SJSA1 (cell line): ENCODE measurements around the gene SLC37A1. TPM values are rescaled to one million over a fixed set of nuclear protein-coding genes. Genes with fewer than 3 reads are reported as not detected.
"Not testable (repeated sequence)": the region's sequence is repeated elsewhere in the genome, so short reads cannot be mapped to it uniquely, and the experiment has no call there.

ENCODE experiments used
- DNase-seq, 2 experiments: peaks; one replicate each; pipeline ENCODE4 v3.0.0-alpha.2; 2015 to 2020; ENCODE audit warnings: low spot score in 2 of 2, low read depth in 1 of 2
- H3K27ac ChIP-seq: fragments of 250-450 bp; sonication (Bioruptor Pico); 2 replicates; pipeline ENCODE4 v1.5.1; 2020; ENCODE audit warnings: mild to moderate bottlenecking, moderate library complexity
- H3K27me3 ChIP-seq: fragments of 250-450 bp; sonication (Bioruptor Pico); replicated peaks from 2 replicates; pipeline ENCODE4 v1.5.1; 2020; ENCODE audit warnings: mild to moderate bottlenecking, moderate library complexity
- H3K36me3 ChIP-seq: fragments of 250-450 bp; sonication (Bioruptor Pico); 2 replicates; pipeline ENCODE4 v1.5.1; 2020; ENCODE audit warnings: mild to moderate bottlenecking
- H3K4me1 ChIP-seq: fragments of 250-450 bp; sonication (Bioruptor Pico); replicated peaks from 2 replicates; pipeline ENCODE4 v1.6.1; 2021; ENCODE audit warnings: mild to moderate bottlenecking
- H3K4me3 ChIP-seq: fragments of 250-450 bp; sonication (Bioruptor Pico); 2 replicates; pipeline ENCODE4 v1.5.1; 2020; ENCODE audit warnings: mild to moderate bottlenecking
- H3K9me3 ChIP-seq: fragments of 250-450 bp; sonication (Bioruptor Pico); replicated peaks from 2 replicates; pipeline ENCODE4 v1.5.1; 2020; ENCODE audit warnings: mild to moderate bottlenecking
- total RNA-seq: library from RNA; depleted of rRNA; stranded (reverse); fragments of >200 nt; shearing (Covaris generic); gene quantifications from 2 replicates; pipeline ENCODE4 v1.2.3, GENCODE V29; 2014; rRNA removed

Gene SLC37A1
- 2.1 and 5.2 TPM in 2 replicates for total RNA-seq

DNA sequence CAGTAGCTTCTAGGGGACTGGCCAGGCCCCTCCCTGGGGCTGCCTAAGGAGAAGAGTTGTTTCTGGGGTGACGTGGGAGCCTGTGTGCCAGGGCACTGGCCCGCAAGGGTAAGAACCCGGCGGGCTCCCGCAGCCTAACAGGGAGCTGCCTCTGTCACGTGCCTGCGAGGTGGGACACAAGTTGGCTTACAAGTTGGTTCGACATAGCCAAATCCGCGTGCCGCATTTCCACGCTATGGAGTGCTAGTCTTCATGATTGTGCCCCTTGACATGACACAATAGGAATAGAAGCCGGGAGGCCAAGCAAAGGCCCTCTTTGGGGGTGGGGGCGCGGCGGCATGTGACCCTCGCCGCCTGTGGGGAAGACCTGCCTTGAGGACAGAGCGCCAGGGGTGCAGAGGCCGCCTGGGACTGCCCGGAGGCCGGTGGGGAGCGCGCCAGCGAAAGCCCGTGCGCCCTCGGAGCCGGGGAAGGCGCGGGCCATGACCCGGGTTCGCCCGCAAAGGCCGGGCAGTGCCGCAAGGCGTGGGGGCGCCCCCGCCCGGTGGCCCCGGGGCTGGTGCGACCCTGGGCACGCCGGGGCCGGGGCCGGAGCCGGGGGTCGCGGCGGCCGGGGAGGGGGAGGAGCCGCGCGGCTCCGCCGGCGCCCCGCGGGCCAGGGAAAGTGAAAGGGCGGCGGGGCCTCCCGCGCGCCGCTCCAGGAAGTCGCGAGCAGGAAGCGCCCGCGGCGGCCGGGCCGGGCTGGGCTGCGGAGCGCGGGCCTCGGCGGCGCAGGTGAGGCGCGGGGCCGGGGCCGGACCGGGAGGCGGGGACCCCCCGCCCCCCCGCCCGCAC lies at the start of gene SLC37A1:
Gene SLC37A1, plus strand, starts transcription at position 702 of the 834 bp plus-strand sequence. CDS start 4,603 bp downstream, outside the sequence.
- Histone ChIP-seq H3K27ac (no peak within 1 kb of the TSS), H3K4me3 (peak within 1 kb of the TSS; percentile 57), H3K4me1 (peaks cover 39% of the 10 kb centered on the region), H3K27me3 (no peaks in the 10 kb centered on the region), H3K36me3 (no peaks in the 10 kb centered on the region), H3K9me3 (no peaks in the 10 kb centered on the region)
- DNase-seq = no peak

DNA sequence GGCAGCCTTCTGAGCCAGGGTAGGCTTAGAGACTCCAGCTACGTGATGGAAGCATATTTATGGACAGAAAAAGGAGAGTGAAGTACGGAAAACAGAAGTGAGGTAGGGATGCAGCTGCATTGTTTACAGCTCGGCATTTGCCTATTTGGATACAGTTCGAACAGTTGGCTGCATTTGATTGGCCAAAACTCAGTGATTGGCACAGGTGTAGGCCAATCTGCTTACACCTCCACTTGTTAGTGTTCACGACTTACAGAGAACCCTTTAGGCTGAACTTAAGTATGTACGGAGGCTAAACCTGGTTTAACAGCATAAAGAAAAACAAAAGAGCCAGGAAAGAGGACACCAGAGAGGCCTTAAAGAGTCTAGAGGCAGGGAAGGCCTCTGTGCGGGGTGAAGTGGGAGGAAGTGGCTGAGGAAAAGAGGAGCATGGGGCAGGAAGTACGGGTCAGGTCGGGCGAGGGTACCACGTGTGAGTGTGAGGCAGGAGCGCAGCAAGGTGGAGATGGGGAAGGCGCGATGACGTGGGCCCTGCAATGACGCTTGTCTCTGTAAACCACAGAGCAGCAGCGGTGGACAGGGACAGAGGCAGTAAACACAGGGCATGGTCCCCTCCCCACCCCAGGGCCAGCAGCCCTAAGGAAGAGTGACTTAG lies 49.7 kb upstream of the SLC37A1 start:
- no peaks in the 10 kb centered on the region for H3K36me3 ChIP-seq
- peaks cover 3% of the 10 kb centered on the region; the same call in 1 of the 2 replicates for H3K27me3 ChIP-seq
- H3K27ac ChIP-seq = no peak overlapping the region
- DNase-seq = peak in 1 of 2 experiments; percentile 20
- no peaks in the 10 kb centered on the region for H3K9me3 ChIP-seq
- H3K4me3 ChIP-seq = no peak overlapping the region
- peaks cover 4% of the 10 kb centered on the region; the same call in 1 of the 2 replicates for H3K4me1 ChIP-seq

DNA sequence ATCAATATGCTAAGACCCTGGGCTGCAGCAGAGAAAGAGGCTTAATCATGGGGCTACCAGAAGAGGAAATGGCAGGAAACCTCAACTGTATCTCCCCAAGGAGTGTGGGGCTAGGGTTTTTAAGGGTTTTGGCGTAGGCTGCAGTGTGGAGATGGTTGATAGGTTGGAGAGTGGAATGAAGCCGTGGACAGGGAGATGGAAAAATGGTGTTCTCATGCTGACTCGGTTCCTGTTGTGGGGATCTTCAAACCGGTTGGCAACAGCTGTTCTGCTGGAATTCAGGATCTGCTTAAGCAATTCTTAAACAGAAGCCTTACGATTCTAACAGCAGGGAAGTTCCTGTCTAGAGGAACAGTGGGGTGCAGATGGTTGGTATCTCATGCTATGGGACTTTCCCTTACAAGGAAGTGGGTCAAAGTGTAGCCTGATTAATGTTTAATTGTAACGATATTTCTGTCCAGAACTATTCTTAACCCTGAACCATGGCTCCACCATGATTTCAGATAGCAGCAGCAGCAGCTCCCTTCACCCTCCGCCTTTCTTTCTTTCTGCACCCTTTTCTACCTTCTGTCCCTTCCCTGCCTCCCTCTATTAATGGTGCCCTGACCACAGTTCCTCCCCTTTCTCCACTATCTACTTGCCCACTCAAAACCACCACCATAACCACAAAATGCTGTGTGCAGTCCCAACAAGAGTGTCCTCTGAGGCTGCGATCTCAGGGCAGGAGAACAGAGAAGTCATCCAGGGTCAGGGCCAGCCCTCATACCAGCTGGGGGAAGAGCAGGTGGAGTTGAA lies 48.4 kb upstream of the SLC37A1 start:
- H3K36me3 ChIP-seq = no peaks in the 10 kb centered on the region
- peaks cover 4% of the 10 kb centered on the region; the same call in 1 of the 2 replicates for H3K4me1 ChIP-seq
- H3K9me3 ChIP-seq = no peaks in the 10 kb centered on the region
- no peak overlapping the region for H3K4me3 ChIP-seq
- no peak overlapping the region for H3K27ac ChIP-seq
- peaks cover 3% of the 10 kb centered on the region; the same call in 1 of the 2 replicates for H3K27me3 ChIP-seq
- no peak for DNase-seq

DNA sequence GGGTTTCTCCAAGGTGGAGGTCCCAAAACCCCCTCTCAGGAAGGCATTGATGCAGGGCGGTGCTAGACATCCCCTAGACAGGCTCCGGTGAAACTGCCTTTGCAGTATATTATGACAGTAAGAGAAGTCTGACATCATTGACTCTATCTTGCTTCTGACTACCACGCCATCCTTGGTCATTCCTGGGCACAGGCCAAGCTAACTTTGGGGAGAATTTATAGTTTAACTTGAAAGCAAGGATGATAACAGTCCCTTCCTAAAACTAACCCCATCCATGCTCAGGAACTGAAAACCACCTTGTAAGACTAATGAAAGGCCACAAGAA lies 47.9 kb upstream of the SLC37A1 start:
- Histone ChIP-seq H3K9me3 (no peaks in the 10 kb centered on the region), H3K27ac (no peak overlapping the region), H3K4me3 (no peak overlapping the region), H3K36me3 (no peaks in the 10 kb centered on the region), H3K27me3 (peaks cover 3% of the 10 kb centered on the region; the same call in 1 of the 2 replicates), H3K4me1 (peaks cover 4% of the 10 kb centered on the region; the same call in 1 of the 2 replicates)
- no peak for DNase-seq

DNA sequence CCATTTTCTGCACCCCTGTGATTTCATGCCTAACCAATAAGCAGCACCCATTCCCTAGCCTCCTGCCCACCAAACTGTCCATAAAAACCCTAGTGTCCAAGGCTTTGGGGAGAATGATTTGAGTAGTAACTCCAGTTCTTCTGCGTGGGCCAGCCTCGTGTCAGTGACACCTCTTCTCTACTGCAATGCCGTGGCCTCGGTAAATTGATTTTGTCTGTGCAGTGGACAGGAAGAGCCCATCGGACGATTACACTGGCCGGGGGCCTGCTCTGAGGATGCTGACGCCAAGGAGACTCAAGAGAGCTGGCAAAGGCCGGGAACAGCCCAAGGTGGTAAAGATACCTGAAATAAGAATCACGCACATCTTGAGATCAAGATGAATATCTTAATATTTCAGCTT lies 47.0 kb upstream of the SLC37A1 start:
- Histone ChIP-seq H3K9me3 (no peaks in the 10 kb centered on the region), H3K4me1 (peaks cover 4% of the 10 kb centered on the region; the same call in 1 of the 2 replicates), H3K36me3 (no peaks in the 10 kb centered on the region), H3K27me3 (peaks cover 3% of the 10 kb centered on the region; the same call in 1 of the 2 replicates), H3K27ac (no peak overlapping the region), H3K4me3 (no peak overlapping the region)
- DNase-seq = no peak

DNA sequence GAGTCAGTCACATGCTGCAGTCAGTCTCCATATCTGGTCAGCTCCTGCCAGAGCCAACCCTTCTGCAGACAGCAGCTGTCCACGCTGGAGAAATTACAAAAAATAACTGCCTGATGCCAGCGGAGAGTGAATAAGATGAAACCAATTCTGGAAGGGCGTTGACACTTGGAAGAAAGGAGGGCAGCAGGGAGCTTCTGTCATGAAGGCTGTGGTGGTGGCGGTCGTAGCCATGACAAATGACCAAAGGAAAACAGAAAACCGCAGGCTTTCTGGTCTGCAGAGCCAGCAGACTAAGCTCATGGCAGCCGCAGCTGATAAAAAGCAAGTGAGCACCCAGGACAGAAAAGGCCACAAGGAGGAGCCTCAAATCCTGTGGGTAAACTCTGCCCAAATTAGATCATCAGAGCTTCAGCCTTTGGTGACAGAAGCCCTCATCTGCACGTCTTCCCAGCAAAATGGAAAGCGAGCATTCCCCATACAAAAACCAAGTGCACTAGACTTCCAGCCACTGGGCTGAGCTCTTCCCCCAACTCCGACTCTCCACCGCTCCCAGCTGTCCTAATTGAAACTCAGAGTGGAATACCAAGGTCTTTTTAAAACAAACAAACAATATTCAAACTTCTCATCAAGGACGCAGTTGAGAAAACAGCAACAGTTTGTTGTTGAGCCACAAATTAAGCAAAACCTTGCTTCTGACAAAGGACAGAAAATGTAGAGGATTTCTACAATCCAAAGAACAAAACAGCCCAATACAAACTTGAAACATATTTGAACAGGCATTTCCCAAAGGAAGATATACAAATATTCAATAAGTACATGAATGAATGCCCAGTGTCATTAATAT lies 46.3 kb upstream of the SLC37A1 start:
- H3K36me3 ChIP-seq = no peaks in the 10 kb centered on the region
- DNase-seq = peak in 1 of 2 experiments; percentile 45
- no peak overlapping the region for H3K27ac ChIP-seq
- peaks cover 3% of the 10 kb centered on the region; the same call in 1 of the 2 replicates for H3K27me3 ChIP-seq
- peaks cover 4% of the 10 kb centered on the region; the same call in 1 of the 2 replicates for H3K4me1 ChIP-seq
- no peak overlapping the region for H3K4me3 ChIP-seq
- no peaks in the 10 kb centered on the region for H3K9me3 ChIP-seq

DNA sequence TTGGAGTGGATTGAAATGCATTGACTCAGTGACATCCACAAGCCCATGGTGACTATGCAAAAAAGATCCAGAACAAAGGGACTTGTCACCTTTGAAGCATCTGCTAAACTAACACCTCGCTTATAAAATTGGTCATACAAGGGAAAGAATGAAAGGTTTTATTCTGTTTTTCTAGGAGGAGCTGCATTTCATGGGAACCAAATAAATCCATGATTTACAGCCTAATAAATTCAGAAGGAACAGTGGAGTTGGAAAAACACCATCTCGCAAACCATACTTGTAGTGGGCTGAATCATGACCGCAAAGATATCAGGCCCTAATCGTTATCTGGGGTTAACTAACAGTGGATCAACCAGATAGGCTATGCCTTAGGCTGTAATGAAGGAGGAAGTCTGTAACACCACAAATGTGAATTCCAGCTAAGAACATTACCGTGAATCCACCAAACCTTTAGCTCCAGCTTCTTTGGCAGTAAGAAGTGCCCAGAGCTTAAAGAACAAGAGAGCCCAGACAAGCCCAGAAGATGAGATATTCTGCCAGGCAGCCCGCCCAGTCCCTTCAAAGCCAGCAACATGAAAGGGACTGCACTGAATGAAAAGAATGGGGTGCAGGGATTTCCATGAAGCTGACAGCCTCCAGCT lies 45.0 kb upstream of the SLC37A1 start:
- no peaks in the 10 kb centered on the region for H3K36me3 ChIP-seq
- H3K27ac ChIP-seq = no peak overlapping the region
- no peak overlapping the region for H3K4me3 ChIP-seq
- H3K9me3 ChIP-seq = no peaks in the 10 kb centered on the region
- H3K4me1 ChIP-seq = peaks cover 4% of the 10 kb centered on the region; the same call in 1 of the 2 replicates
- peaks cover 3% of the 10 kb centered on the region; the same call in 1 of the 2 replicates for H3K27me3 ChIP-seq
- no peak for DNase-seq

DNA sequence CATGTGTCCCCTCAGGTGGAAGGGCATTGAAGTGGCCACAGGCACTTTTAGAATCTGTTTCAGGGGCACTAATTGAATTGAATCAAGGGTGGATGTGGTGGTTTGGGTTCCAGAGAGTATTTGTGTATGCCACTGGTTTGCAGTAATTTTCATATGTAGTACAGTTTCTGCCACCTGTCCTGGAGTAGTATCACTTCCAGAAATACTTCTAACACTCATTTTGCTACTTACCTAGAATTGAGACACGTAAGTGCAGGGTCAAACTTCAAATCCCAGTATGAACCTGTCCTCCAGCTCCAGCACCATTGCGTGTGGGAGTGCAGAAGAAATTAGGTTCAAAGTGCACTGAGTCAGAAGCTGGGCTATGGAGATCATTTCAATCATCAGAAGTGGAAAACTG lies 44.4 kb upstream of the SLC37A1 start:
- Histone ChIP-seq H3K27ac (no peak overlapping the region), H3K36me3 (no peaks in the 10 kb centered on the region)
- no peak for DNase-seq

DNA sequence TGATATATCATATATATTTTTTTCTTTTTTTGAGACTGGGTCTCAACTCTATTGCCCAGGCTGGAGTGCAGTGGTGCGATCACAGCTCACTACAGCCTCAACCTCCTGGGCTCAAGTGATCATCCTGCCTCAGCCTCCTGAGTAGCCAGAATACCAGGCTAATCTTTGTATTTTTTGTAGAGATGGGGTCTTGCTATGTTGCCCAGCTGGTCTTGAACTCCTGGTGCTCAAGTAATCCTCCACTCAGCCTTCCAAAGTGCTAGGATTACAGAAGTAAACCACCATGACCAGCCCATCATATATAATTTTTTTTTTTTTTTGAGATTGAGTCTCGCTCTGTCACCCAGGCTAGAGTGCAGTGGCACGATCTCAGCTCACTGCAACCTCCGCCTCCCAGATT lies 43.9 kb upstream of the SLC37A1 start:
- H3K4me3 ChIP-seq, DNase-seq, H3K9me3 ChIP-seq: not testable (repeated sequence)

More for the DNA sequence above, 44.4 kb upstream of the SLC37A1 start:
- no peak overlapping the region for H3K4me3 ChIP-seq
- H3K9me3 ChIP-seq = no peaks in the 10 kb centered on the region
- H3K27me3 ChIP-seq = peaks cover 3% of the 10 kb centered on the region; the same call in 1 of the 2 replicates
- peaks cover 4% of the 10 kb centered on the region; the same call in 1 of the 2 replicates for H3K4me1 ChIP-seq

DNA sequence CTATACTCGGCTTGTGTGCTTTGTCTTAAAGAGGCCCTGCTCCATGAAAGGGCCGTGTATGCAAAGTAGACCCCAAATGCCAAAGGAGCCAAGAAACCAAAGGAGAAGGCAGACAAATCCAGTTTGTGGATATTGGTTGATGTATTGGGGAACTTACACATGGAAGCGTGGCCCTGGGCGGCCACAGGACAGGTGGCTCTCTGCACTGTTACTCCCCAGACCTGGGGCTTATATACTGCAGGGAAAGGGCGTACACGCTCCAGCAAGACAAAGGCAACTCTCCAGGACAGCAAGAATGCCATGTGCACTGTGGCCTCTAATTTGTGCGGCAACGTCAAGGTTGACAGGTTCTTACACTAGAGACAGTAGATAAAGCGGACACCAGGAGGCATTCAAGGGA lies 42.4 kb upstream of the SLC37A1 start:
- no peak for DNase-seq
- no peak overlapping the region for H3K4me3 ChIP-seq
- peaks cover 3% of the 10 kb centered on the region; the same call in 1 of the 2 replicates for H3K27me3 ChIP-seq
- no peaks in the 10 kb centered on the region for H3K9me3 ChIP-seq
- H3K36me3 ChIP-seq = no peaks in the 10 kb centered on the region
- peaks cover 4% of the 10 kb centered on the region; the same call in 1 of the 2 replicates for H3K4me1 ChIP-seq
- no peak overlapping the region for H3K27ac ChIP-seq

More for the DNA sequence above, 43.9 kb upstream of the SLC37A1 start:
- H3K27ac ChIP-seq, H3K27me3 ChIP-seq, H3K36me3 ChIP-seq, H3K4me1 ChIP-seq: not testable (repeated sequence)

DNA sequence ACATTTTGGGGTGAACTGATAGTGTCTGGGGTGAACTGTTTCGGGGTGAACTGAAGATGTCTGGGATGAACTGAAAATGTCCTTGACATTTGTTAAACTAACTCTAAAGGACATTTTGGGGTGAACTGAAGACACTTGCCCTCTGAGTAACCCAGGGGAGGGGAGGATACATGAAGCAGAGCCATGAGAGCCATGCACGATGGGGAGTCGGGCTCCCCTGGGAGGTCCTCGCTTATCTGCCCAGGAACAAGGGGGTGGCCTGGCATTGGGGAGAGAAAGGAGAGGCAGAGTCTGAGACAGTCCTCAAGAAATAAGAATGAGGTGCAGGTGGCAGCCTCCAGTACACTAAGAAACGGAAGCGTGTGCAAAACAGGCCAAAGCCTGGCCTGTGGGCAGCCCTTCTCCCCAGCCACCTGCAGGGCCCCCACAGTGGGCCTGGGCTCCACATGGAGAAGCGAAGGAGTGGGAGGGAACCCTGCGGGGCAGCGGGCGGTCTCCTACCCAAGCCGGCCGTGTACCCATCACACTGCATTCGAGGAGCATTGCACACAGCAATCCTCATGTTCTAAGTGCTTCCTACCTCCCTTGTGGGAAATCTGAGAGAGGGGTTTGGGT lies 41.8 kb upstream of the SLC37A1 start:
- Histone ChIP-seq H3K27ac (no peak overlapping the region), H3K4me3 (no peak overlapping the region), H3K4me1 (peaks cover 4% of the 10 kb centered on the region; the same call in 1 of the 2 replicates), H3K27me3 (peaks cover 3% of the 10 kb centered on the region; the same call in 1 of the 2 replicates), H3K9me3 (no peaks in the 10 kb centered on the region), H3K36me3 (no peaks in the 10 kb centered on the region)
- DNase-seq = no peak

DNA sequence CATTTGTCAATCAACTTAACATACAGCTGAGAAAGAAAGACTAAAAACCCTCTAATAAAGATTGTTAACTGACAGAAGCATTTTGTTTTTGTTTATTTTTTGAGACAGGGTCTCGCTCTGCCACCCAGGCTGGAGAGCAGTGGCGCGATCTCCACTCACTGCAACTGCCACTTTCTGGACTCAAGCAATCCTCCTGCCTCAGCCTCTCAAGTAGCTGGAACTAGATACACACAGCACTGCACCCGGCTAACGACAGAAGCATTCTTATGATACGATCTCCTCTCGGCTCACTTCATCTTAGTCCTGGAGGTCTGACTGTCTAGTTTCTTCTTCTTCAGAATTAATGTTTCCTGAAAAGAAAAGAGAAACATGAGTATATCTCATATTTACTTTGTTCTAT lies 41.1 kb upstream of the SLC37A1 start:
- H3K36me3 ChIP-seq = no peaks in the 10 kb centered on the region
- peak in 1 of 2 experiments; percentile 13 for DNase-seq
- H3K4me1 ChIP-seq = peaks cover 3% of the 10 kb centered on the region; the same call in 1 of the 2 replicates
- no peak overlapping the region for H3K4me3 ChIP-seq
- H3K9me3 ChIP-seq = no peaks in the 10 kb centered on the region
- H3K27ac ChIP-seq = no peak overlapping the region
- H3K27me3 ChIP-seq = peaks cover 3% of the 10 kb centered on the region; the same call in 1 of the 2 replicates
